H1 (cell line): ENCODE measurements around the gene ENPP1. TPM values are rescaled to one million over a fixed set of nuclear protein-coding genes. Genes with fewer than 3 reads are reported as not detected.

Source experiments
- CTCF ChIA-PET: fragments of 300-600 bp; sonication (Branson Sonifier 250); formaldehyde crosslinking; loops from one replicate; lab custom pipeline; 2021; ENCODE audit not compliant: partially characterized antibody; lab: Charles Lee
- POLR2A ChIA-PET: fragments of 300-600 bp; sonication (Branson Sonifier 250); formaldehyde crosslinking; loops from one replicate; lab custom pipeline; 2021; ENCODE audit warnings: inconsistent platforms; ENCODE audit not compliant: partially characterized antibody; lab: Charles Lee
- DNase-seq, 2 experiments: peaks; one replicate each; pipeline versions ENCODE4 v3.0.0 to v3.0.0-alpha.2; 2010 to 2022; ENCODE audit warnings: low spot score in 2 of 2, low read depth in 1 of 2, mixed read lengths in 1 of 2
- FAIRE-seq: peaks from 2 replicates; lab custom pipeline; 2011; peaks lifted over from hg19 to GRCh38; lab: Jason Lieb, UNC
- H2AFZ ChIP-seq: 2 replicates; pipeline ENCODE4 v1.8.1; 2012; ENCODE audit warnings: low read length, inconsistent platforms
- H2AK5ac ChIP-seq: 2 replicates; pipeline ENCODE4 v1.6.1; 2013; ENCODE audit warnings: low read depth, low read length
- H2BK120ac ChIP-seq: replicated peaks from 2 replicates; pipeline ENCODE3; 2013; ENCODE audit warnings: low read depth, low read length, inconsistent platforms
- H2BK12ac ChIP-seq: 2 replicates; pipeline ENCODE4 v1.6.1; 2013; ENCODE audit warnings: low read depth, low read length
- H2BK15ac ChIP-seq: 2 replicates; pipeline ENCODE4 v1.6.1; 2013; ENCODE audit warnings: low read length
- H2BK20ac ChIP-seq: 2 replicates; pipeline ENCODE4 v1.6.1; 2013; ENCODE audit warnings: low read length
- H2BK5ac ChIP-seq: 2 replicates; pipeline ENCODE4 v1.6.1; 2013; ENCODE audit warnings: low read depth, low read length
- H3K14ac ChIP-seq: 2 replicates; pipeline ENCODE4 v1.6.1; 2013; ENCODE audit warnings: inconsistent platforms; ENCODE audit not compliant: insufficient read length
- H3K18ac ChIP-seq: 2 replicates; pipeline ENCODE4 v1.6.1; 2013; ENCODE audit warnings: low read length; ENCODE audit errors: extremely low read depth
- H3K23ac ChIP-seq: 2 replicates; pipeline ENCODE4 v1.6.1; 2013; ENCODE audit warnings: inconsistent platforms; ENCODE audit not compliant: insufficient read length
- H3K23me2 ChIP-seq: 2 replicates; pipeline ENCODE4 v1.6.1; 2013; ENCODE audit warnings: low read depth, low read length
- H3K27ac ChIP-seq: 2 replicates; pipeline ENCODE4 v1.6.1; 2011; ENCODE audit warnings: low read depth, low read length, inconsistent platforms
- H3K27me3 ChIP-seq, 4 experiments: replicated peaks in 1 of 4; 1 replicate in 1 of 4; 2 replicates in 3 of 4; pipeline versions ENCODE4 v1.6.1 to v1.8.1; 2011 to 2013; ENCODE audit warnings: low read length in 3 of 4, mild to moderate bottlenecking in 3 of 4, inconsistent platforms in 2 of 4, mixed read lengths in 2 of 4, moderate library complexity in 1 of 4; ENCODE audit not compliant: control insufficient read depth in 3 of 4, insufficient read depth in 3 of 4; ENCODE audit errors: extremely low read depth in 1 of 4
- H3K36me3 ChIP-seq, 4 experiments: 2 replicates each; pipeline versions ENCODE4 v1.6.1 to v1.8.1; 2011 to 2013; ENCODE audit warnings: mild to moderate bottlenecking in 4 of 4, low read length in 3 of 4, moderate library complexity in 2 of 4, control low read depth in 1 of 4, inconsistent platforms in 1 of 4; ENCODE audit not compliant: insufficient read depth in 4 of 4, control insufficient read depth in 2 of 4
- H3K4ac ChIP-seq: replicated peaks from 2 replicates; pipeline ENCODE3; 2013; ENCODE audit warnings: low read length, low read depth, mixed read lengths, inconsistent platforms; ENCODE audit not compliant: insufficient read length
- H3K4me1 ChIP-seq, 4 experiments: replicated peaks in 1 of 4; 1 replicate in 1 of 4; 2 replicates in 3 of 4; pipeline versions ENCODE4 v1.6.1 to v1.8.1; 2011 to 2013; ENCODE audit warnings: low read length in 3 of 4, inconsistent platforms in 2 of 4, mixed read lengths in 1 of 4; ENCODE audit not compliant: insufficient read depth in 4 of 4, control insufficient read depth in 3 of 4
- H3K4me2 ChIP-seq, 2 experiments: 2 replicates each; pipeline versions ENCODE4 v1.6.1 to v1.8.1; 2011 to 2013; ENCODE audit warnings: low read depth in 2 of 2, low read length in 2 of 2, control low read depth in 1 of 2, inconsistent platforms in 1 of 2, mild to moderate bottlenecking in 1 of 2; ENCODE audit not compliant: insufficient read depth in 1 of 2
- H3K4me3 ChIP-seq, 4 experiments: fragments of 200-600, 300-600 bp in 1 of 4; sonication (generic), shearing (Covaris generic), sonication (Bioruptor Twin) in 1 of 4; 2 replicates each; pipeline versions ENCODE4 v1.5.1 to v1.8.1; 2011 to 2016; ENCODE audit warnings: low read length in 4 of 4, low read depth in 3 of 4, control low read depth in 2 of 4, inconsistent platforms in 2 of 4, mild to moderate bottlenecking in 2 of 4, mixed read lengths in 1 of 4, moderate library complexity in 1 of 4; ENCODE audit not compliant: insufficient read depth in 2 of 4; ENCODE audit errors: extremely low read depth in 1 of 4
- H3K56ac ChIP-seq: replicated peaks from 2 replicates; pipeline ENCODE3; 2013; ENCODE audit warnings: low read depth, mild to moderate bottlenecking, mixed read lengths, low read length, inconsistent platforms; ENCODE audit not compliant: insufficient read length
- H3K79me1 ChIP-seq: 2 replicates; pipeline ENCODE4 v1.6.1; 2013; ENCODE audit warnings: low read depth, low read length, control low read depth
- H3K79me2 ChIP-seq, 2 experiments: 2 replicates each; pipeline versions ENCODE4 v1.6.1 to v1.8.1; 2012 to 2013; ENCODE audit warnings: low read length in 2 of 2, mild to moderate bottlenecking in 2 of 2, inconsistent platforms in 1 of 2; ENCODE audit not compliant: insufficient read depth in 2 of 2, control insufficient read depth in 1 of 2
- H3K9ac ChIP-seq, 4 experiments: replicated peaks in 1 of 4; 1 replicate in 1 of 4; 2 replicates in 3 of 4; pipeline versions ENCODE4 v1.6.1 to v1.8.1; 2011 to 2013; ENCODE audit warnings: low read depth in 3 of 4, low read length in 3 of 4, control low read depth in 2 of 4, mild to moderate bottlenecking in 2 of 4, moderate library complexity in 2 of 4, inconsistent platforms in 1 of 4; ENCODE audit errors: extremely low read depth in 1 of 4
- H3K9me3 ChIP-seq, 2 experiments: 2 replicates each; pipeline versions ENCODE4 v1.6.1 to v1.8.1; 2012 to 2013; ENCODE audit warnings: mild to moderate bottlenecking in 2 of 2, moderate library complexity in 2 of 2, control low read depth in 1 of 2, inconsistent platforms in 1 of 2, low read depth in 1 of 2, low read length in 1 of 2, mixed read lengths in 1 of 2; ENCODE audit not compliant: insufficient read depth in 2 of 2
- H4K20me1 ChIP-seq, 2 experiments: replicated peaks in 1 of 2; 2 replicates each; pipeline versions ENCODE3 to v1.8.1; 2011 to 2013; ENCODE audit warnings: inconsistent platforms in 2 of 2, low read length in 2 of 2, mild to moderate bottlenecking in 1 of 2; ENCODE audit not compliant: insufficient read depth in 2 of 2, control insufficient read depth in 1 of 2
- H4K5ac ChIP-seq: 2 replicates; pipeline ENCODE4 v1.6.1; 2013; ENCODE audit warnings: low read length, low read depth, mixed read lengths, inconsistent platforms; ENCODE audit not compliant: insufficient read length
- H4K8ac ChIP-seq: 2 replicates; pipeline ENCODE4 v1.8.0; 2013; ENCODE audit warnings: mild to moderate bottlenecking, moderate library complexity, low read length, inconsistent platforms; ENCODE audit not compliant: insufficient read depth; ENCODE audit errors: extremely low read depth
- H4K91ac ChIP-seq: replicated peaks from 2 replicates; pipeline ENCODE3; 2013; ENCODE audit warnings: low read length, mixed read lengths, inconsistent platforms; ENCODE audit not compliant: insufficient read length
- KDM5A ChIP-seq: fragments of 200-600 bp; IDR thresholded peaks from 2 replicates; pipeline ENCODE4 v1.7.1; 2012; ENCODE audit warnings: mild to moderate bottlenecking, low read length, inconsistent platforms, mixed read lengths
- POLR2AphosphoS5 ChIP-seq: IDR thresholded peaks from 2 replicates; pipeline ENCODE4 v1.6.1; 2011; ENCODE audit warnings: low read depth, low read length
- SUZ12 ChIP-seq: fragments of 200-600 bp; sonication (generic); IDR thresholded peaks from 2 replicates; pipeline ENCODE4 v1.6.1; 2012; ENCODE audit warnings: mild to moderate bottlenecking, inconsistent platforms, low read length, moderate library complexity, mixed read lengths
- WGBS, 2 experiments: shearing (Covaris generic) in 1 of 2; methylation state at CpG; one replicate each; pipeline versions ENCODE4 v1.1.6 to v1.1.7; 2013 to 2015; ENCODE audit warnings: low lambda C conversion rate in 2 of 2, mixed read lengths in 2 of 2, inconsistent platforms in 1 of 2, low coverage in 1 of 2, missing lambda C conversion rate in 1 of 2; ENCODE audit not compliant: insufficient replicate concordance in 2 of 2, insufficient coverage in 1 of 2, insufficient read length in 1 of 2; ENCODE audit errors: extremely low coverage in 1 of 2, missing lambda C conversion rate in 1 of 2; 5-methylcytosine and 5-hydroxymethylcytosine counted together
- polyA plus RNA-seq, 7 experiments: library from polyadenylated mRNA; depleted of rRNA in 3 of 7; stranded (reverse) in 5 of 7; unstranded in 2 of 7; fragments of >200 nt in 5 of 7; fragments of 200-250 nt in 2 of 7; gene quantifications; 1 replicate in 5 of 7; 2 replicates in 1 of 7; 4 replicates in 1 of 7; pipeline versions ENCODE4 v1.2.1 to v1.2.3, GENCODE V29; 2011 to 2013; ENCODE audit warnings: missing spikeins in 2 of 7, mixed read lengths in 2 of 7
- total RNA-seq: library from RNA; stranded (reverse); fragmentation: NEBNext Ultra II Directional; extraction: Animal tissue kit (Norgen Biotek cat#: 25700); gene quantifications from 2 replicates; pipeline ENCODE4 v1.2.1, GENCODE V29; 2021

Gene ENPP1
- total and polyA plus RNA-seq, 2 of the 8 experiments (the other 6 are each of a cell fraction or from before 2014, with no cell fraction given), result 10.1 to 39.1 TPM

DNA sequence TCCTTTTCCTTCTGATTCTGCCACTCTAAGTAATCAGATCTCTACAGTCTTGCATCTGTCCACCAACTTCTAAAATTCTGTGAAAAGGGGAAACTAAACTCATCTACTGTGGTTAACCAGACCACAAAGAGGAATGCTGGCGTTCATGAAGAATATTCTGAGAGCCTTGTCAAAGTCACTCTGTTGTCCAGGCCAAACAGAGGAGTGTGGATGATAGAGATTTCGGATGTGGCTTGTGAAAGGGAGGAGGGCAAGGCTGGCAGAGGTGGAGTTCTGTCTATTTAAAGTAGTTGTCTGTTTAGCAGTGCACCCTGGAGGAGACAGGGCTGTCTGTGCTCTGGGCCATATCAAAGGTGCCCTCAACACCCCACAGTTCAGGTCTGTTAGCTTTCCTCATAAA, 109.5 kb downstream of the ENPP1 start:
- H4K20me1 ChIP-seq, result peaks cover 0 to 7% of the 10 kb centered on the region in 2 experiments
- no peak overlapping the region for H3K23ac ChIP-seq
- no peak overlapping the region for H2BK5ac ChIP-seq
- H3K18ac ChIP-seq, result no peak overlapping the region
- no peak overlapping the region for H2BK20ac ChIP-seq
- no peaks in the 10 kb centered on the region for H3K23me2 ChIP-seq
- POLR2A ChIA-PET, result interaction anchor here (0.8 to 3.3 kb wide), 11 partner anchors 10 to 240 kb away, joined by 3 to 14 read pairs (median 3); partner anchors contain the start of gene CCN2
- H3K4ac ChIP-seq, result no peak overlapping the region
- no peak overlapping the region for H2BK120ac ChIP-seq
- no peak overlapping the region for H3K27ac ChIP-seq
- TF ChIP-seq SUZ12 (no peak), POLR2AphosphoS5 (peak; percentile 62; the same call in 1 of the 2 replicates), KDM5A (no peak)
- TF ChIP-seq, all 59 proteins: peak for 1
- Histone ChIP-seq H3K14ac (no peak overlapping the region), H3K27me3 (no peaks in the 10 kb centered on the region), H3K4me1 (no peaks in the 10 kb centered on the region), H3K4me2 (no peak overlapping the region), H3K56ac (no peak overlapping the region), H2AFZ (no peak overlapping the region), H3K79me2 (0 out of 4 replicates have a peak, but pooled peaks cover 0 to 6% of the 10 kb centered on the region in 2 experiments), H3K4me3 (no peak overlapping the region), H2AK5ac (no peak overlapping the region), H3K79me1 (no peaks in the 10 kb centered on the region), H2BK12ac (no peak overlapping the region), H4K91ac (no peak overlapping the region), H4K8ac (no peak overlapping the region), H3K36me3 (peaks cover 5 to 68% (median 44%) of the 10 kb centered on the region in 4 experiments), H4K5ac (no peak overlapping the region), H2BK15ac (no peak overlapping the region), H3K9me3 (peaks cover 25 to 32% of the 10 kb centered on the region in 2 experiments), H3K9ac (no peak overlapping the region)
- WGBS, 2 experiments, result 88% methylated on average over 2 of the region's 2 CpGs; no CpG with 5 or more reads in 1 of the 2 experiments
- DNase-seq, result no peak
- no peak for FAIRE-seq
- CTCF ChIA-PET, result interaction anchor here (1.1 to 5.8 kb wide), 6 partner anchors 10 to 363 kb away, joined by 4 to 72 read pairs (median 6); no protein-coding TSS in a partner anchor
